Ishikawa (cell line): ENCODE results near the gene PLCH1.

ENCODE experiments used
- CREB1 ChIP-seq: IDR thresholded peaks from 2 replicates; pipeline ENCODE4 v1.6.1; 2012; ENCODE audit warnings: low read depth
- EP300 ChIP-seq: IDR thresholded peaks from 2 replicates; pipeline ENCODE4 v1.6.1; 2012; ENCODE audit warnings: borderline replicate concordance
- FOXM1 ChIP-seq: IDR thresholded peaks from 2 replicates; pipeline ENCODE4 v1.6.1; 2012; ENCODE audit warnings: low read depth, borderline replicate concordance
- RAD21 ChIP-seq: IDR thresholded peaks from 2 replicates; pipeline ENCODE4 v1.6.1; 2012; ENCODE audit warnings: low read depth
- REST ChIP-seq: IDR thresholded peaks from 2 replicates; pipeline ENCODE4 v1.6.1; 2012; ENCODE audit warnings: low read depth, mild to moderate bottlenecking
- TAF1 ChIP-seq: IDR thresholded peaks from 2 replicates; pipeline ENCODE4 v1.6.1; 2012; ENCODE audit warnings: low read depth, mild to moderate bottlenecking

GRCh38 chr3:155431856-155432570 lies 312.9 kb downstream of the PLCH1 start:
- TF ChIP-seq CREB1 = no peak
- no peak for TF ChIP-seq REST
- TF ChIP-seq RAD21 = no peak
- no peak for TF ChIP-seq EP300
- TF ChIP-seq FOXM1 = no peak
- no peak for TF ChIP-seq TAF1
